T follicular helper cell (primary cell): ENCODE data around the gene KDM5B.

Source experiments
- DNase-seq: peaks from one replicate; pipeline ENCODE4 v3.0.0-alpha.2; 2020; ENCODE audit warnings: low read depth

KDM5B gene

DNA sequence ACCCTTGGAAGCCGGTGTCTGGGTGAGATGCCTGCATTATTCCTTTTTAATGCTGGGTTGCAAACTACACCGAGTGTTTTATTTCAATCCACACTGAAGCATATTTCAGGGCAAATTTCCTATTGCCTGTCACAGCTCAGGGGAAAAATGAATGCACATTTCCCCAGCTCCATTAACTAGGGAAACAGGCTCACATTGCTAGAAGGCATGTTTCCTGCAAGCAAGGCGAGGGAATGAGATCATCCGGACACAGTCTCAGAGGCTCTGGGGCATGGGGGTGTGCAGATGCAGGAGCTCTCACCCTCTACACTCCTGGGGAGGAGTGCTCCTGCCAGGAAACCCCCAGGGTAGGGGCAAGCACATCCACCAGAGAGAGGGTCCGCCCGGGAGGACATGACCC is 122.6 kb downstream of the KDM5B start:
- no peak for DNase-seq

GRCh38 chr1:202684716-202685115 is 123.5 kb downstream of the KDM5B start:
- no peak for DNase-seq

GRCh38 chr1:202683029-202683428 is 125.2 kb downstream of the KDM5B start:
- no peak for DNase-seq

DNA sequence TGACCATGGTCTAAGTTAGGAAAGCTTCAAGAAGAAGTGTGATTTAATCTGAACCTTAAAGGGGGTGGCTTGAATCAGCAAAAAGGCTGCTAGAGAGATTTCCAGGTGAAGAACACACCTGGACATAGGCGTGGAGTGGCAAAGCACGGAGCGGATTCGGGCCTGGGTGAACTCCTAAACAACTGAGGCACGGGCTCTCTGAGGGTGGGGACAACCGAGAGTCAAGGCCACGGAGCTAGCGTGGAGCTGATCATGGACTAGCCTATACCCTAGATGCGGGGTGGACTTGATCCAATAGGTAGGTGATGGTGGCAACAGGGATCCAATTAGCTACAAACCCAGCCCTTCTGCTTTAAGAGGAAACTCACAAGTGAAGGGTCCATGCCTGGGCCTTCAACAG is 125.7 kb downstream of the KDM5B start:
- no peak for DNase-seq

GRCh38 chr1:202681736-202682420 is 126.3 kb downstream of the KDM5B start:
- no peak for DNase-seq

DNA sequence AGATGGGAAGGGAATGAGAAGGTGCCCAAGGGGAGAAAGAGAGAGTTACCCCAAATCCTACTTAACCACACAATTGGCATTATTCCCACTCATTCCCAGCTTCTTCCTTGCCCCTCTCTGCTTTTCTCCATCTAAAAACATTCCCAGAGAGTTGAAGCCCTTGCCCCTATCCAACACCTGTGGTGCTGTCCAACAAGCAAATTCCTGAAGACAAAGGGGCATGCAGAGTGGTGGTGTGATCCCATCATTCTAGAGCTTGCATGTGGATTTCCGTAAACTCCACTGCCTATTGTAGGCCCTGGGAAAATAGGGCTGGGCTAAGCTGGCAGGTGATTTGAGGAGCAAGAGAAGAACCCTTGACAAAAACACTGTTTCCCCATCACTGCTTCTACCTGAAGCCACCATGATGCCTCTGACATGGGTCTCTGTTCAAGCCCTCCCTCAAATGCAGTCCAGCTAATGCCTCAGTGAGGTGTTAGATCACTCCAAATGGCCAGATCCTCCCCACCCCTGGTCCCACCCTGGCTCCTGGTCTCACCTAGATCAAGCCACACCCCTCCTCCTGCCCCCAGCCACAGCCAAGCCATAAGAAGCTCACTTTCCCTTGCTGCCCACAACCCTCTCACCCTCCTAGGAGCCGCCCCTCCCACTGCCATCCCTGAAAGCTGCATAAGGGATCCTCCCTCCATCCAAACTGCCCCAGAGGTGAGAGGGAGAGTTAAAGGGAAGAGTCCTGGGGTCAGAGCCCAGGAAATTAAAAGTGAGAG is 127.5 kb downstream of the KDM5B start:
- DNase-seq, result no peak

DNA sequence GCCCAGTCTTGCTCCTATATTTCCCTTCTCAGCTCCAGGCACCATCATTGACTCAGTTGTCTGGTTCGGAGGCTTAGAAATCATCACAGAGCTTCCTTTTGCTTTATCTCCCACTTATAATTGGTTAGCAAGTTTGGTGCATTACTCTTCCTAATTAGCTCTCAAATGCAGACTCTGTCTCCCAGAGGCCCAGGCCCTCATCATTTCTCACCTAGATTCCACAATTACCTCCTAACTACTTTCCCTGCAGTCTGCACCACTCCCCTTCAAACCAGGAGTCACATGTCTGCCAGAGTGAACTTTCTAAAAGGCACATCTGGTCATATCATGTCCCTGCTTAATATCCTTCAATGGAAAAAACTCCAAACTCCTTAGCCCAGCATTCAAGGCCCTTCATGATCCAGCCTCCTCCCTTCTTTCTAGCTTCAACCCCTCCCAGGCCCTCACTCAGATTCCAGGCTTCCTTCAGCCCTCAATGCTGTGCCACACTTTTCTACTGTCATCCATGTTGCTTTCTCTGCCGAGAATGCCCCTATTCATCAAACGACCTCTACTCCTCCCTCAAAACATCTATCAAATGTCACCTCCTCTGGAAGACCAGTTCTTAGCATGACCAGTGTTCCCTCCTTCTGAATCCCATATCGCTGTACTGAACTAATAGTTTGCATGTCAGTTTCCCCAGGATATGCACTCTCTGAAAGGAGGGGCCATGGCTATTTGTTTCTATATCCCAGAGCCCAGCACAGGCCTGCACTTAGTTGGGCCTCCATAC is 128.6 kb downstream of the KDM5B start:
- DNase-seq, result no peak

GRCh38 chr1:202677433-202677832 is 130.8 kb downstream of the KDM5B start:
- no peak for DNase-seq
